Neural progenitor cell (in vitro differentiated cells): ENCODE data around the gene CCDC8.

Experiments used
- EZH2 ChIP-seq: fragments of 200-600 bp; sonication (generic); IDR thresholded peaks from 2 replicates; pipeline ENCODE4 v1.6.1; 2017; ENCODE audit warnings: antibody characterized with exemption, mild to moderate bottlenecking, moderate library complexity
- EZH2phosphoT487 ChIP-seq: fragments of 200-600 bp; sonication (generic); IDR thresholded peaks from 2 replicates; pipeline ENCODE4 v1.6.1; 2017; ENCODE audit warnings: antibody characterized with exemption
- TF ChIP-seq, protein P1 (sequence below): fragments of 200-600 bp; sonication (generic); IDR thresholded peaks from 2 replicates; pipeline ENCODE4 v1.5.1; 2017; ENCODE audit warnings: antibody characterized with exemption, mild to moderate bottlenecking

- TF ChIP-seq, protein P1, sequence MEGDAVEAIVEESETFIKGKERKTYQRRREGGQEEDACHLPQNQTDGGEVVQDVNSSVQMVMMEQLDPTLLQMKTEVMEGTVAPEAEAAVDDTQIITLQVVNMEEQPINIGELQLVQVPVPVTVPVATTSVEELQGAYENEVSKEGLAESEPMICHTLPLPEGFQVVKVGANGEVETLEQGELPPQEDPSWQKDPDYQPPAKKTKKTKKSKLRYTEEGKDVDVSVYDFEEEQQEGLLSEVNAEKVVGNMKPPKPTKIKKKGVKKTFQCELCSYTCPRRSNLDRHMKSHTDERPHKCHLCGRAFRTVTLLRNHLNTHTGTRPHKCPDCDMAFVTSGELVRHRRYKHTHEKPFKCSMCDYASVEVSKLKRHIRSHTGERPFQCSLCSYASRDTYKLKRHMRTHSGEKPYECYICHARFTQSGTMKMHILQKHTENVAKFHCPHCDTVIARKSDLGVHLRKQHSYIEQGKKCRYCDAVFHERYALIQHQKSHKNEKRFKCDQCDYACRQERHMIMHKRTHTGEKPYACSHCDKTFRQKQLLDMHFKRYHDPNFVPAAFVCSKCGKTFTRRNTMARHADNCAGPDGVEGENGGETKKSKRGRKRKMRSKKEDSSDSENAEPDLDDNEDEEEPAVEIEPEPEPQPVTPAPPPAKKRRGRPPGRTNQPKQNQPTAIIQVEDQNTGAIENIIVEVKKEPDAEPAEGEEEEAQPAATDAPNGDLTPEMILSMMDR, result no peak
- TF ChIP-seq EZH2phosphoT487, result no peak
- TF ChIP-seq EZH2, result no peak
Observed at GRCh38 chr19:46451352-46451751, 38.0 kb upstream of the CCDC8 start.
